CD14-positive monocyte (primary cell): Measurements from ENCODE around the gene IFT25. TPM values are rescaled to one million over a fixed set of nuclear protein-coding genes. Genes with fewer than 3 reads are reported as not detected.

Experiments
- DNase-seq, 3 donors: peaks; one replicate each; pipeline ENCODE4 v3.0.0-alpha.2; 2011 to 2022
- H2AFZ ChIP-seq: 2 replicates; pipeline ENCODE4 v1.6.0; 2012; ENCODE audit warnings: mild to moderate bottlenecking, low read depth, low read length, inconsistent platforms; ENCODE audit not compliant: insufficient read depth, poor library complexity, severe bottlenecking
- H3K27ac ChIP-seq, 2 donors: 1 replicate in 1 of 2; 2 replicates in 1 of 2; pipeline ENCODE4 v1.5.1; 2012 to 2013; ENCODE audit warnings: low read length in 2 of 2, control low read depth in 1 of 2, inconsistent platforms in 1 of 2, low read depth in 1 of 2, mild to moderate bottlenecking in 1 of 2
- H3K27me3 ChIP-seq, 2 donors: one replicate each; pipeline versions ENCODE4 v1.6.0 to v1.6.1; 2011 to 2013; ENCODE audit warnings: low read length in 2 of 2; ENCODE audit not compliant: control insufficient read depth in 2 of 2, insufficient read depth in 2 of 2
- H3K36me3 ChIP-seq, 2 donors: replicated peaks in 1 of 2; 1 replicate in 1 of 2; 2 replicates in 1 of 2; pipeline versions ENCODE4 v1.5.1 to v1.6.1; 2012 to 2013; ENCODE audit warnings: low read length in 2 of 2, control low read depth in 1 of 2, inconsistent platforms in 1 of 2, mild to moderate bottlenecking in 1 of 2; ENCODE audit not compliant: insufficient read depth in 2 of 2, control insufficient read depth in 1 of 2
- H3K4me1 ChIP-seq, 2 donors: 1 replicate in 1 of 2; 2 replicates in 1 of 2; pipeline versions ENCODE4 v1.5.1 to v1.6.1; 2012 to 2013; ENCODE audit warnings: low read length in 2 of 2, control low read depth in 1 of 2, inconsistent platforms in 1 of 2, mild to moderate bottlenecking in 1 of 2, moderate library complexity in 1 of 2; ENCODE audit not compliant: insufficient read depth in 2 of 2, control insufficient read depth in 1 of 2
- H3K4me2 ChIP-seq: replicated peaks from 2 replicates; pipeline ENCODE3; 2012; ENCODE audit warnings: low read length, moderate library complexity, mild to moderate bottlenecking; ENCODE audit not compliant: poor library complexity, severe bottlenecking; ENCODE audit errors: extremely low read depth
- H3K4me3 ChIP-seq, 3 experiments: fragments of 200-600 bp in 1 of 3; sonication (generic) in 1 of 3; replicated peaks in 1 of 3; 1 replicate in 2 of 3; 2 replicates in 1 of 3; pipeline ENCODE4 v1.5.1; 2011 to 2013; ENCODE audit warnings: low read length in 3 of 3, mild to moderate bottlenecking in 3 of 3, control low read depth in 2 of 3, low read depth in 2 of 3, inconsistent platforms in 1 of 3, moderate library complexity in 1 of 3
- H3K79me2 ChIP-seq: 2 replicates; pipeline ENCODE4 v1.6.0; 2012; ENCODE audit warnings: mild to moderate bottlenecking, control low read depth, inconsistent platforms, low read length, moderate library complexity; ENCODE audit not compliant: insufficient read depth
- H3K9ac ChIP-seq: 2 replicates; pipeline ENCODE4 v1.6.0; 2017; ENCODE audit warnings: low read length, mild to moderate bottlenecking; ENCODE audit not compliant: insufficient read depth, poor library complexity, severe bottlenecking
- H3K9me3 ChIP-seq, 2 donors: replicated peaks in 1 of 2; 1 replicate in 1 of 2; 2 replicates in 1 of 2; pipeline versions ENCODE4 v1.5.1 to v1.6.1; 2012 to 2013; ENCODE audit warnings: low read length in 2 of 2, control low read depth in 1 of 2; ENCODE audit not compliant: control insufficient read depth in 1 of 2, insufficient read depth in 1 of 2
- H4K20me1 ChIP-seq: 2 replicates; pipeline ENCODE4 v1.6.0; 2012; ENCODE audit warnings: mild to moderate bottlenecking, low read length, control low read depth, moderate library complexity; ENCODE audit not compliant: insufficient read depth
- H3K27ac Mint-ChIP-seq, 7 donors: one replicate each; pipeline ENCODE4 v1.8.0; 2020; ENCODE audit warnings: mild to moderate bottlenecking in 7 of 7, mixed read lengths in 7 of 7, moderate library complexity in 6 of 7, inconsistent platforms in 2 of 7
- H3K27me3 Mint-ChIP-seq, 3 donors: one replicate each; pipeline ENCODE4 v1.8.0; 2021 to 2022; ENCODE audit warnings: low read depth in 3 of 3, mild to moderate bottlenecking in 3 of 3, mixed read lengths in 3 of 3, moderate library complexity in 3 of 3, inconsistent platforms in 1 of 3
- H3K36me3 Mint-ChIP-seq, 2 donors: one replicate each; pipeline ENCODE4 v1.8.0; 2020; ENCODE audit warnings: mixed read lengths in 2 of 2, inconsistent platforms in 1 of 2, mild to moderate bottlenecking in 1 of 2
- H3K4me1 Mint-ChIP-seq: one replicate; pipeline ENCODE4 v1.8.0; 2020; ENCODE audit warnings: mild to moderate bottlenecking, mixed read lengths
- H3K4me3 Mint-ChIP-seq, 2 donors: one replicate each; pipeline ENCODE4 v1.8.0; 2020; ENCODE audit warnings: mild to moderate bottlenecking in 2 of 2, mixed read lengths in 2 of 2, moderate library complexity in 1 of 2
- H3K9me3 Mint-ChIP-seq, 7 donors: one replicate each; pipeline ENCODE4 v1.8.0; 2020 to 2022; ENCODE audit warnings: mixed read lengths in 7 of 7, mild to moderate bottlenecking in 6 of 7, moderate library complexity in 6 of 7, inconsistent platforms in 2 of 7
- WGBS: methylation state at CpG from one replicate; pipeline ENCODE4 v1.1.5; 2013; ENCODE audit warnings: missing lambda C conversion rate; ENCODE audit not compliant: insufficient coverage; 5-methylcytosine and 5-hydroxymethylcytosine counted together
- intact Hi-C, 2 donors: fragments of 100-400 bp; cut with micrococcal nuclease; formaldehyde crosslinking; loops; one replicate each; pipeline versions ENCODE4 v1.15.0 to v1.15.1; 2023
- polyA plus RNA-seq, 3 donors: library from polyadenylated mRNA; depleted of rRNA in 1 of 3; unstranded in 2 of 3; stranded (reverse) in 1 of 3; fragments of 300-500 nt in 2 of 3; fragments of >200 nt in 1 of 3; fragmentation: Illumina TruSeq in 2 of 3; gene quantifications; 1 replicate in 2 of 3; 2 replicates in 1 of 3; pipeline ENCODE4 v1.2.3, GENCODE V29; 2012 to 2021
- TF ChIP-seq, protein P1 (sequence below): fragments of 200-600 bp; IDR thresholded peaks from one replicate; pipeline ENCODE4 v1.8.0; 2022; ENCODE audit warnings: antibody characterized with exemption, mild to moderate bottlenecking

IFT25 gene
- polyA plus RNA-seq, 3 donors: 17.1 to 30.6 (median 27.8) TPM

DNA sequence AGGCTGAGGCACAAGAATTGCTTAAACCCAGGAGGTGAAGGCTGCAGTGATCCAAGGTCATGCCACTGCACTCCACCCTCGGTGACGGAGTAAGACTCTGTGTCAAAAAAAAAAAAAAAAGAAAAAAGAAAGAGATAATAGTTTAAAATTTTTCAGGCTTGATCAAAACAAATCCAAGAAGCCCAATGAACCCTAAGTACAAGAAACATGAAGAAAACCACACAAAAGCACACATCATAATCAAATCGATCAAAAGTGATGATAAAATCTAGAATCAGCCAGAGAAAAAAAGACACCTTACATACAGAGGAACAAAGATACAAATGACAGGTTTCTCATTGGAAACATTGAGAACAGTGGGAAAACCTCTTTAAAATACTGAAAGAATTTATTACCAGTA lies 41.0 kb upstream of the IFT25 start:
- peaks cover 0 to 2% (median under 1%) of the 10 kb centered on the region in 7 donors for H3K9me3 Mint-ChIP-seq
- Histone ChIP-seq H3K27me3 (no peaks in the 10 kb centered on the region), H3K9ac (no peak overlapping the region), H3K4me1 (peaks cover 13 to 14% of the 10 kb centered on the region in 2 donors), H3K36me3 (no peaks in the 10 kb centered on the region), H2AFZ (no peak overlapping the region), H4K20me1 (no peaks in the 10 kb centered on the region), H3K79me2 (no peaks in the 10 kb centered on the region), H3K4me3 (no peak overlapping the region), H3K4me2 (no peak overlapping the region), H3K9me3 (peaks cover 0 to 1% of the 10 kb centered on the region in 2 donors), H3K27ac (no peak overlapping the region)
- no peaks in the 10 kb centered on the region for H3K36me3 Mint-ChIP-seq
- intact Hi-C loops: no loop called here
- peaks cover 14% of the 10 kb centered on the region for H3K4me1 Mint-ChIP-seq
- peaks cover 0 to 2% (median 0%) of the 10 kb centered on the region in 3 donors for H3K27me3 Mint-ChIP-seq
- TF ChIP-seq, protein P1, sequence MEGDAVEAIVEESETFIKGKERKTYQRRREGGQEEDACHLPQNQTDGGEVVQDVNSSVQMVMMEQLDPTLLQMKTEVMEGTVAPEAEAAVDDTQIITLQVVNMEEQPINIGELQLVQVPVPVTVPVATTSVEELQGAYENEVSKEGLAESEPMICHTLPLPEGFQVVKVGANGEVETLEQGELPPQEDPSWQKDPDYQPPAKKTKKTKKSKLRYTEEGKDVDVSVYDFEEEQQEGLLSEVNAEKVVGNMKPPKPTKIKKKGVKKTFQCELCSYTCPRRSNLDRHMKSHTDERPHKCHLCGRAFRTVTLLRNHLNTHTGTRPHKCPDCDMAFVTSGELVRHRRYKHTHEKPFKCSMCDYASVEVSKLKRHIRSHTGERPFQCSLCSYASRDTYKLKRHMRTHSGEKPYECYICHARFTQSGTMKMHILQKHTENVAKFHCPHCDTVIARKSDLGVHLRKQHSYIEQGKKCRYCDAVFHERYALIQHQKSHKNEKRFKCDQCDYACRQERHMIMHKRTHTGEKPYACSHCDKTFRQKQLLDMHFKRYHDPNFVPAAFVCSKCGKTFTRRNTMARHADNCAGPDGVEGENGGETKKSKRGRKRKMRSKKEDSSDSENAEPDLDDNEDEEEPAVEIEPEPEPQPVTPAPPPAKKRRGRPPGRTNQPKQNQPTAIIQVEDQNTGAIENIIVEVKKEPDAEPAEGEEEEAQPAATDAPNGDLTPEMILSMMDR: no peak
- H3K27ac Mint-ChIP-seq: no peak overlapping the region
- DNase-seq: no peak
- no peak overlapping the region for H3K4me3 Mint-ChIP-seq
- WGBS: no CpG with 5 or more reads among the region's 3 CpGs

DNA sequence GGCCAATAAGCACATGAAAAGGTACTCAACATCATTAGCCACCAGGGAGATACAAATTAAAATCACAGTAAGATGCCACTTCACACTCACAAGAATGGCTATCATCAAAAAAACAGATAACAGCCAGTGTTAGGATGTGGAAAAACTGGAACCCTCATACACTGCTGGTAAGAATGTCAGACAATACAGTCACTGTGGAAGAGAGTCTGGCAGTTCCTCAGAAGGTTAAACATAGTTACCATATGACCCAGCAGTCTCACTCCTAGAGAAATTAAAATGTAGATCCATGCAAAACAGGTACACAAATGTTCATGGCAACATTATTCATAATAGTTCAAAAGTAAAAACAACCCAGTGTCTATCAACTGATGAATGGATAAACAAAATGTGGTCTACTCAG lies 39.2 kb upstream of the IFT25 start:
- H2AFZ ChIP-seq: no peak overlapping the region
- Mint-ChIP-seq H3K4me3 (no peak overlapping the region), H3K27me3 (peaks cover 0 to 2% (median 0%) of the 10 kb centered on the region in 3 donors), H3K36me3 (no peaks in the 10 kb centered on the region), H3K4me1 (peaks cover 21% of the 10 kb centered on the region), H3K27ac (no peak overlapping the region), H3K9me3 (no peaks in the 10 kb centered on the region)
- no peaks in the 10 kb centered on the region for H3K79me2 ChIP-seq
- no peaks in the 10 kb centered on the region for H3K9me3 ChIP-seq
- no peak overlapping the region for H3K9ac ChIP-seq
- TF ChIP-seq, protein P1: no peak
- peaks cover 15 to 17% of the 10 kb centered on the region in 2 donors for H3K4me1 ChIP-seq
- H3K27me3 ChIP-seq: no peaks in the 10 kb centered on the region
- no peaks in the 10 kb centered on the region for H3K36me3 ChIP-seq
- no peak overlapping the region for H3K27ac ChIP-seq
- DNase-seq: no peak
- intact Hi-C loops: no loop called here
- no peaks in the 10 kb centered on the region for H4K20me1 ChIP-seq
- no peak overlapping the region for H3K4me3 ChIP-seq
- no peak overlapping the region for H3K4me2 ChIP-seq
